HG03045 (cell line): ENCODE data around the gene ZDHHC11B.
"Not testable (repeated sequence)": the region's sequence is repeated elsewhere in the genome, so short reads cannot be mapped to it uniquely, and the experiment has no call there.

ENCODE experiments used
- ATAC-seq: cut with Tn5 transposase; IDR thresholded peaks from one replicate; pipeline ENCODE4 v1.9.1; 2021; ENCODE audit warnings: mild to moderate bottlenecking, moderate library complexity; ENCODE audit not compliant: unreplicated experiment

Gene ZDHHC11B

DNA sequence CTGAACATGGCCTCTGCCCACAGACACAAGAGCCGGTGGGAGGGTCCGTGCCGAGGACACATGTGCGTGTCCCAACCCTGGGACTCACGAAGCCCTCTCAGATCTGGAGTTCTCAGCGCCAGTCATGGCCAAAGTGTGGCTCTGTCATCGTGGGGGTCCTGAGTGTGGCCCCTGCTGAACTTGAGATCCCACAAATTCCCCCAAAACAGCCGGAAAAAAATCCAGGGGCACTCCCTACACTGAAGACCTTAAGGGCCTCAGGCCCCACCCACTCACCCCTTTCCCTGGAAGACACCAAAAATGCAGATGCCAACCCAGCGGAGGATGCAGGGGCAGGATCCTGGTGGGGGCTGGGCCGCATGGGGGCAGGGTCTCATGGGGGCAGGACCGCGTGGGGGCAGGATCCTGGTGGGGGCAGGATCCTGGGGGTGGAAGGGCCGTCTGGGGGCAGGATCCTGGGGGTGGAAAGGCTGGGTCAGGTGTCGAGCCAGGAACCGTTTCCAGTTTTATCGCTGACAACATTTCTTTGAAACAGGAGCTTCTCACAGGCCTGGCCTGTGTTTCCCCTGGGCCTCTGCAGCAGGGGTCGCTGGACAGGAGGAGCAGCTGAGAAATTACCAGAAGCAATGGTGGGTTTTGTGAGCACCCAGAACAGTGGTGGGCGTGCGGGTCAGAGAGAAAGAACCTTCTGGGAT, 13.3 kb downstream of the ZDHHC11B start:
- not testable (repeated sequence) for ATAC-seq

DNA sequence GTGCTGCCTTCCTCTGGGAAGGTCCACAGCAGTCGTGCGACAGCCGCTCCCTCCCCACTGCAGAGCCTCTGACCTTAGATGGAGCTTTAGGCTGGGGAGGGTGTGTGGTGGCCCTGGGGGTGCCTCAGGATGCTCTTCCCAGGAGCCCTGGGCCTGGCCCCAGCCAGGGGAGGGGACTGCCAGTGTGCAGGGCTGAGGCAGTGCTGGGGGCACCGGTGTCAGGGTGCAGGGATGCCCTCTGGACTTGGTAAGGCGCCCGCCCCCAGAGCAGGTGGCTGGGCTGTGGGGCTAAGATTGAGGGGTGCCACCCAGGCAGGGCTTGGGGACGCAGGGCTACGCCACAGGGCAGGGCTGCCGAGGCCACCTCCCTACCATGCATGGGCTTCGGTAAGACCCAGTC, 13.9 kb downstream of the ZDHHC11B start:
- ATAC-seq, result not testable (repeated sequence)

DNA sequence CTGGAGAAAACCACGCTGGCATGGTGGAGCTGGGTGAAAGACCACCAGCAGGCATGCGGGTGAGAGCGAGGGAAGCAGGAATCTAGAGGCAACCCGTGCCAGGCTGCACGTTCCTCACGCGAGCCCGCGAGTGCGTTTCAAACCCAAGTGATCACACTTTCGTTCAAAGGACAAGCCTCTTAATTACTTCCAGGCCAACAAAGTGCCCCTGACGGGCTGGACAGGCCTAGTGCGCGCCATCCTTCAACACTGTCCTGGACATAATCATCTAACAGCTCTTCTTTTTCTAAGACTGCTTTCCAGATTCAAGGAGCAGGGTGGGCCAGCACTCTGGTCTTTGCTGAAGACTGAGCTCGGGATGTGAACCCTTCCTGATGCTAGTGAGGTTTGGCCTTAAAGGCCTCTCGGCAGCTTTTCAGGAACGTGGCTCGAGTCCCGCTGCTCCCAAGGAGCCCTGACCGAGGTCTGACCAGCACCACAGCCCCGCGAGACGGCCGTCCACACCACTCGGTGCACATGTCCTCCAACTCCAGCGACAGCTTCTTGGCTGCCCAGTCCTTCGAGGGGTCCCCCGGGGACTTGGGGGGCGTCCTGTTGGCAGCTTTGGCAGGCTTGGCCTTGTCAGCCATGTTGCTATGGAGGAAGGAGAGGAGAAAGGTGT, 14.9 kb downstream of the ZDHHC11B start:
- ATAC-seq, result not testable (repeated sequence)

DNA sequence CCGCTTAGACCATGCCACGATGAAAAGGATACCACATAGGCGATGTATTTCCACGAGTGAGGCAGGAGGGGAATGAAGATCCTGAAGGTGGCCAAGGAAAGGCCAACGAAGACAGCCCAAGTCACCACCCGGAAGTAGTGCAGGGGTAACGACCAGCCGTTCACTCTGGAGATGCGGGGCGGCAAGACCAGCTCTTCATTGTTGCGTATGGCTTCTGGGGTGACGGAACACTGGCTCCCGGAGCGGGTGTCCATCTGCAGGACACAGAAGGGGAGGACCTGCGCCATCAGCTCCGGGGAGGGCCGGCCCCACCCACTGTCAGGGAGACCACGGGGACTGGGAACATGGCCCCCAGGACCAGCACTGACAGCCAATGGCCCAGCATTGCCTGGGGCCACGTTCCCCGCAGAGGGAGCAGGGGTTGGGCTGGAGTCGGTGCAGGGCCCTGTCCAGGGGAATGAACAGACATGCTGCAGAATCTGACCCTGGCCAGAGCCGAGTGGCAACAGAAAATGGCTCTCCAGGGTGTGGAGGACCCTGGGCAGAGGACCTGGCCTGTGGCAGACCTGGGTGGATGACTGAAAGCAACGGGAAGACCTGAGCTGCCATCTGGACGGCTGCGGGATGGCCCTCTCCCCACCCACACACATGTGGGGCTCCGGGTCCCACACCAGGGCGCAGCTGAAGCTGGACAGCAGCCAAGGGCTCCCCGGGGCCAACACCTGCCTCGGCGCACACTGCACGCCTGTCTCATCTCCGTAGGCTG, 17.7 kb downstream of the ZDHHC11B start:
- no peak for ATAC-seq

DNA sequence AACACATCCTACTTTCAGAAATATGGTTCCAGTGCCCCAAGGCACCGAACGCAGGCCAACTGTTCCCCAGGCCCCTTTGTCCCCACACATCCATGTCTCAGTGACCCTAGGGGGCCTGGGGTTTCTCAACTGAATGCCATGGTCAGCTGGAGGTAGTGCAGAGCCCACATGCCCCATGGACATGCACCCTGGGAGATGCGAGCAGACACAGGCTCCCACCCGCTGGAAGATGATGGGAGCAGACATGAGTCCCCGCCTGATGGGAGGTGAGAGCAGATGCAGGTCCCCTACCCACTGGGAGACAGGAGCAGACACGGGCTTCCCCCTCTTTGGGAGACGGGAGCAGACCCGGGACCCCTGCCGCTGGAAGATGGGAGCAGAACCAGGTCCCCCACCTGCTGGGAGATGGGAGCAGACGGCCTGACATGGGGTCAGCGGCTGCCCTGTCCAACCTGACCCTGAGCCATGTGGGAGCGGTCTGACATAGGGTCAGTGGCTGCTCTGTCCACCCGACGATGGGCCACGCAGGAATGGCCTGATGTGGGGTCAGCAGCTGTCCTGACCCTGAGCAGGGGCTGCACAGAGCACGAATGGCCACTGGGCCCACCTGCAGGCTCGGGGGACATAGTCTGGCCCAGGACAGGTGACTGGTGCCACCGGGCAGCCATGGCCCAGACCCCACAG, 18.4 kb downstream of the ZDHHC11B start:
- no peak for ATAC-seq

DNA sequence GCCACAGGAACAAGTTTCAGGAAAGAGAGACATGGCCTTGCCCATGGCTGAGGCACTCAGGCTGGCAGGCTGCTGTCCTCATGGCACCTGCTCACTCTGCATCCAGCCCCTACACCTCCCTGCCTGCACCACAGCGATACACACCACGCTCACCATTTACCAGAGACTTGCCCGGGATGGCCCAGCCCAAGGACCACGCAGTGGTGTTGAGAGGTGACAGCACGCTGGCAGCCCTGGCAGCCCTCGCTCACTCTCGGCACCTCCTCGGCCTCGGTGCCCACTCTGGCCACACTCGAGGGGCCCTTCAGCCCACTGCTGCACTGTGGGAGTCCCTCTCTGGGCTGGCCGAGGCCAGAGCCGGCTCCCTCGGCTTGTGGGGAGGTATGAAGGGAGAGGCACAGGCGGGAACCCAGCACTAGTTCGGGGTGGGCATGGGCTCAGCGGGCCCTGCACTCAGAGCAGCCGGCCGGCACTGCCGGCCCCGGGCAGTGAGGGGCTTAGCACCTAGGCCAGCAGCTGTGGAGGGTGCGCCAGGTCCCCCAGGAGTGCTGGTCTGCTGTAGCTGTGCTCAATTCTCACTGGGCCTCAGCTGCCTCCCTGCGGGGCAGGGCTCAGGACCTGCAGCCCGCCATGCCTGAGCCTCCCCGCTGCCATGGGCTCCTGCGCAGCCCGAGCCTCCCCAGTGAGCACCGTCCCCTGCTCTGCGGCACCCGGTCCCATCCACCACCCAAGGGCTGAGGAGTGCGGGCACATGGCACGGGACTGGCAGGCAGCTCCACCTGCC, 20.3 kb downstream of the ZDHHC11B start:
- ATAC-seq, result no peak

DNA sequence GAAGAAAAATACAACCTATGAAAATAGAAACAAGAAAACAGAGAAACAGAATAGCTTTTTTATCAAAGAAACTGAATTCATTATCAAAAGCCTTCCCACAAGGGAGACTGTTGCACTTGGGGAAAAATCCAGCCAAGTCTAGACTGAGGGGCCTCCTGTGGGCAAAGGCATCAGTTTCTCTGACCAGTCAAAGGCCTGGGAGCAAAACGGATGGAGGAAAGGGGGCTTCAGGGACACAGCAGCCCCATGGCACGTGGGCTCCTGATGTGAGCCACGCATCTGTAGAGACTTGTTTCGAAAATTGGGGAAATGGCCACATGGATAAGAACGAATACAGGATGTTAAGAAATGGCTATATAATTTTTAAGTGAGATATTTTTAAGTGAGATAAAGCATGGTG, 21.1 kb downstream of the ZDHHC11B start:
- ATAC-seq, result no peak

DNA sequence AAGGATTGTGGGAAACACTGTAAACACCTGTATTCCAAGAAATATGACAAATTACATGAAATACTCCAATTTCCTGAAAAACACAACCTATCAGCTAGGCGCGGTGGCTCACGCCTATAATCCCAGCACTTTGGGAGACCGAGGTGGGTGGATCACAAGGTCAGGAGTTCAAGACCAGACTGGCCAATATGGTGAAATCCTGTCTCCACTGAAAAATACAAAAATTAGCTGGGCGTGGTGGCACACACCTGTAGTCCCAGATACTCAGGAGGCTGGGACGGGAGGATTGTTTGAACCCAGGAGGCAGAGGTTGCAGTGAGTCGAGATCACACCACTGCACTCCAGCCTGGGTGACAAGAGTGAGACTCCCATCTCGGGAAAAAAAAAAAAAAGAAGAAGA, 21.5 kb downstream of the ZDHHC11B start:
- not testable (repeated sequence) for ATAC-seq

DNA sequence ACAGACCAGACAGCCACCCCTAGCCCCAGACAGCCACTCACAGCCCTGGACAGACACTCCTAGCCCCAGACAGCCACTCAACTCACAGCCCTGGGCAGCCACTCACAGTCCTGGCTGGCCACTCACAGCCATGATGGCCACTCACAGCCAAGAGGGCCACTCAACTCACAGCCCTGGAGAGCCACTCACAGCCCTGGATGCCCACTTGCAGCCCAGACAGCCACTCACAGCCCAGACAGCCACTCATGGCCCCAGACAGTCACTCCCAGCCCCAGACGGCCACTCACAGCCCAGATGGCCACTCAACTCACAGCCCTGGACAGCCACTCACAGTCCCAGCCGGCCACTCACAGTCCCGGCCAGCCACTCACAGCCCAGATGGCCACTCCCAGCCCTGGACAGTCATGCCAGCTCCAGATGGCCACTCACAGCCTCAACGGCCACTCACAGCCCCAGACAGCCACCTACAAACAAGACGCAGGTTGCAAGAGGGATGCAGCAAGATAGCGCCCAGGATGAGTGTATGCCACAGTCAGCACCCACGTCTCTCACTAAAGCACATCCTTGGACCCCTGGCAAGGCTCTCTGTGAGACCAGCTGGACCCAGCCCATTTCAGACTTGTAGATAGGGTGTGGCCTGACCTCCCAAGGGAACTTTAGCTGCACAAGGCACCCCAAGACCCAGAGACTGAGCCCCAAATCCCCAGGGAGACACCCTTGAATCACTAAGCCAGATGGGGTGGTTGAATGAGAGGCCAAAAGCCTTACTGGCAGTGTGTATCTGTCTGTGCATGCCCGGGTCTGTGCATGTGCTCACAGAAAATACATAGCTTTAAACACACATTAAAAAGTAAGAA, 22.4 kb downstream of the ZDHHC11B start:
- ATAC-seq, result no peak

DNA sequence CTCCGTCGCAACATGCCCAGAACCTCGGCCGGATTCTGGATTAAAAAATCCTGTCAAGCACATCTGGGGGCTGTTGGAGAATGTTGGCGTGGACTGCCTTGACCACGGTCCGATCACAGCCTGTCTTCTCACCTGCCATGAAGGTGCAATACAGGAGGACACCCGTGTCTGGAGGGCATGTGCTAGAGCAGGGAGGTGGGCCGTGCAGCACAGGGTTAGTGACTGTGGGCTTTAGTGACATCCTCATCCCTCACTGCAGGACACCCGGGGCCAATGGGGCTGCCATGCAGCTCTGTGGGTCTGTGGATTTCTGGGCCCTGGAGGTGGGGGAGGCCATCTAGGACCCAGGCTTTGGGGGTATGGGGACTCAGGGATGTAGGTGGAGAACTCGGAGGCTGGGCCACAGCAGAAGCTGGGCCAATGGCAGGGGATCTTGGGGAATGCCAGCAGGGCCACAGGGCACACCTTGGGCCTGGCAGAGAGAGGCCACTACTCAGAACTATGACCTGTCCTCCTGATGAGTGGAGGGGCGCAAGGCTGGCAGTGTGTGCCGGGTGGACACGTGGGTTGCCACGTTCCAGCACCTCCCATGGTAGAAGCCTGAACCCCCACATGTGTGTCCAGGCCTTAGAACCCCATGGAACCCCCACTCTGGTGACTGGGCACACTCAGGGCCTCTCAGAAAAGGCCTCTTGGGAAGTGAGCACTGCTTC, 23.3 kb downstream of the ZDHHC11B start:
- ATAC-seq, result no peak

DNA sequence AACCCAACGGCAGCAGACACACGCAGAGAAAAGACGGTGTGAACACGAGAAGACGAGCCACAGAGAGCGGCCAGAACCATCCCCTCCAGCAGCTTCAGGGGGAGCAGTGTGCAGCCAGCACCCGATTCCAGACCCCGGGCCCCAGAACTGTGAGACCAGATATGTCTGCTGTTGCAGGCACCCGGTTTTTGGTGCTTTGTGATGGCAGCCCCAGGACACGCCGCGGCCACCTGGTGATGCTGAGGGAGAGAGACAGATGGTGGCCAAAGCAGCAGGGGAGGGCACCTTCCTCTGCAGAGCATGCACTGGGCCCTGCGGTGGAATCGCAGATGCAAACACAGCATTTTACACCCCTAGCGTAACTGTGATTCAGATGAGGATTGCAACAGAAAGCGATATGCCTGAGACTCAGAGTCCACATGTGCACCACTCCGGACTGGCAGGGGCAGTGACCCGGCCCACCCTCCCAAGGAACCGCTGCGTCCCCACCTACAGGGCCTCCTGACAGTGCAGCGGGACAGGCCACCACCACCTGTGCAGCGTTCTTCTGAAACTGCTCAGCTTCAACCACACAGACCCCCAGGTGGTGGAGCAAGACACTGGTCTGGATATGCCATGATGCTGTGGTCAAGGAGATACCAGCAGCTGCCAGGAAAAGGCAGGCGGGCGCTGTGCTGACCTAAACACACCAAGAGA, 24.0 kb downstream of the ZDHHC11B start:
- ATAC-seq, result no peak

DNA sequence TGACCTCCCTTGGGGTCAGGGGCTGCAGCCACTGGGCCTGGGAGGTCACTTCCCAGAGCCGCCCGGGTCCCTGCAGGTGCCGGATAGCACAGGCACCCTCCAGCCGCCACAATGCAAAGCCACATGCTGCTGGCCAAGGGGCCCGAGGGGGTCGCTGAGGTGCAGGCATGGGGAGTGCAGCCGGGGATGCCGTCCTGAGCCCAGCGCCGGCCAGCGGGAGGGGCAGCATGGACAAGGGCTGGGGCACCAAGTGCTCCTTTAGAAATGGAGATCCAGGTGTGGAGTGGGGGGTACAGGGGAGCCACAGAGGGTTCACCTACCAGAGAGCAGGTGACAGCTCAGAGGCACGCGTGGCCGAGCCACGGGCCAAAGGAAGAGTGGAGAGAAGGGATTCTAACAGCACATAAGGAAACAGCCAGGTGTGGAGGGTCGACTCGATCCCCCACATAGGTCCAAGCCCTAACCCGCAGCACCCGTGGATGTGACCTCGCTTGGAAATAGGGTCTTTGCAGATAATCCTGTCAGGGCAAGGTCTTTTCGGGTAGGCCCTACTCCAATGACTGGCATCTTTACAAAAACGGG, 24.7 kb downstream of the ZDHHC11B start:
- no peak for ATAC-seq

DNA sequence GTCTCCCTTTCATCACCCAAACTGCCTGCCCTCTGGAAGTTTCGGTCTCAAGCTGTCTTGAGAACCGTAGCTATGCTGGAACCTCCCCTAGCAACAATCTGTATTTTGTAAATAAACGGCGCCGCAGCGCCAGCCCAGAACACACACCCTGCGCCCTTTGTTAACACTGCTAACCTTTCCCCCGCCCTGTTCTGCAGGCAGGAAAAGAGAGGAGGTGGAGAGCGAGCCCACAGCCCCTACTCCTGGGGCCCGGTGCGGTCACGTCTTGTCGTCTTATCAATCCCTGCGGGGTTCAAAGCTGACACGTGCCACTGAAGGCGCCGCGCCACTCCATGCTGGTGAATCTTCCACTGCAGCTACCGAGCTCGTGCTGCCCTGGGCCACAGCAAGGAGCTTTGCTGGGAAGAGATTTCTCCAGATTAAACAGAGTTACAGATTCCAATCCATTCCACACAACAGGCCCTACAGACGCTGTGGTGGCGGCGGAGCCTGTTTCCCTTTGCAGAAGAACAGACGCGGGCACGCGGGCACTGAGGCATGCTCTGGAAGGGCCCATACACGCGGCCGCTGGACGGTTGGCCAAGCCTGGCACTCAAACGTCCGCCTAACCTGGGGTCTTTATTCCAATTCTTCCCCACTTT, 25.3 kb downstream of the ZDHHC11B start:
- ATAC-seq, result no peak

DNA sequence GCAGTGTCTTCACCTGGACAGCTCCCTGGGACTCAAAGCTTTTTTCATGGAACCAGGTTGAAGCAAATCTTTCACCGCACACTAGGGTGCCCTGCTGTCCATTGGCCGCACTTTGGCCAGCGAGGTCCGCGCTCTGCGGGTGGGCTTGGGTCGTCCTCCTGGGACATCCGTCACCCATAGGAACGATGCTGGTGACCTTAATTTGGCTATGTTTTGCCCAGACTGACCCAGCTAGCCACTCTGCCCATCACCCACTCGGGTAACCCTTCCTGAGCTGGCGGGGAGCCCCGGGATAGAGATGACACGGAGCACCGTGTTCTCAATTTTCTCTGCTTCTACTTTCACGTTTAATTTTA, 25.9 kb downstream of the ZDHHC11B start:
- ATAC-seq, result no peak

DNA sequence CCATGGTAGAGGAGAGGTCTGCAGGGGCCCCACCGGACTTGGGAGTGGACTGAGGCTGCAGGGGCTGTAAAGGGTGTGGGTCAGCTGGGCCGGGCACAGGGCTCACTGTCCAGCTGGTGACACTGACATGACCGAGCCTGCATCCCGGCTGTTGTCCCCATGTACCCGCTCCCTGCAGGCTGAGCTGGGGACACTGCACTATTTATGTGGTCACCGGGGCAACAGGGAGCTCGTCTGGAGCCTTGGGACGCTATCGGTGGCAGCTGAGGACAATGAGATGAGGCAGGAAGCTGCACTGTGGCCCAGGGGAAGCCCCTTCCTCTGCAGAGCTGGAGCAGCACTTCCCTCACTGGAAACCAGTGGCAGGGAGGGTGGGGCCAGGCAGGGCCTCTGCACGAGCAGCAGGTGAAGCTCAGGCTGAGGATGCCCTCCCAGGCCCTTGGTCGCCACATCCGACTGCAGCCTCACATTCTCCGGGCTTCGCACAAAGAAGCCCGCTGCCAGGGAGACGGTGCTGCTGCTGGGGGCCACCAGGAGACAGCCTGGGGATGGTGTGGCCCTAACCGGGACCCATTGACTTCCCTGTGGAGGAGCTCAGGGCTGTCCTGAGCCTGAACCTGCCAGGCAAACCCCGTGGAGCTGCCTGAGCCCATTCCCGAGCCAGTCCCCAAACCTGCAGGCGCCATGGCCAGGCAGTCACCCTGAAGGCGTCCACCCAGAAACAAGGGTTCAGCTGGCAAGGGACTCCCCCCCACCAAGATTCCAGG, 26.4 kb downstream of the ZDHHC11B start:
- no peak for ATAC-seq

DNA sequence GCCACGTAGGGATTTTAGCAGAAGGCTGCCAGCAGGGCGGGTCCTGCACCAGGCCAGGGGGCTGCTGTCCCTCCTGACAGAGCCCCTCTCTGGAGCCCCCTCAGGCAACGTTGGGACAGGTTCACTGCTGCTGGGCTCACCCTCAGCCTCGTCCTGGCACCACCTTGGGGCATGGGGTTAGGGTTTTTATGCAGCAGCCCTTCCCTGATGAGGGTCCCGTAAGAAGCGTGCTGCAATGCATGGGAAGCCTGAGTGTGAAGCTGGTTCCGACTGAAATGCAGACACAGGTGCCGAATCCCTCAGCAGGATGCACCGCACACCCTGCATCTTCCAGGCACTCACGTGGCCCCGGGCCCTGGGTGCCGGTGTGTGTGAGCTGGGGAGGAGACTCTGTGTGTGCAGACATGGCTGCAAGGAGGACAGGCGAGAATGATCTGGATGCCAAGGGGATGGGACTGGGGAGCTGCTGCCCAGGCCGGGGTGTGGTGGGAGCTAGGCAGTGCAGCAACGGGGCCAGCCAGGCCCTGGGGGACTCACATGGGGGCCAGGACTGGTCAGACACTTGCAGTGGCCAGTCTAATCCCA, 27.1 kb downstream of the ZDHHC11B start:
- no peak for ATAC-seq
